WTC11 (cell line): ENCODE data around the gene PSMD1. TPM values are rescaled to one million over a fixed set of nuclear protein-coding genes. Genes with fewer than 3 reads are reported as not detected.
"Not testable (repeated sequence)": the region's sequence is repeated elsewhere in the genome, so short reads cannot be mapped to it uniquely, and the experiment has no call there.

Experiments used
- ATAC-seq: fragments of 200-7000 bp; cut with Tn5 transposase; 2 replicates; pipeline ENCODE4 v1.10.0; 2021; ENCODE audit warnings: mild to moderate bottlenecking, moderate library complexity
- CTCF ChIA-PET: fragments of 300-600 bp; sonication (Branson Sonifier 250); formaldehyde crosslinking; loops from one replicate; lab custom pipeline; 2021; ENCODE audit warnings: antibody characterized with exemption; lab: Charles Lee
- POLR2A ChIA-PET: fragments of 350-600 bp; sonication (Branson Sonifier 250); formaldehyde crosslinking; loops from one replicate; lab custom pipeline; 2021; ENCODE audit warnings: antibody characterized with exemption; lab: Charles Lee
- DNase-seq: peaks from one replicate; pipeline ENCODE4 v3.0.0; 2021; ENCODE audit warnings: low spot score
- H3K27ac Mint-ChIP-seq: 2 replicates; pipeline ENCODE4 v1.8.0; 2021; ENCODE audit warnings: mixed read lengths
- H3K27me3 Mint-ChIP-seq: 2 replicates; pipeline ENCODE4 v1.8.0; 2021; ENCODE audit warnings: low read depth, mild to moderate bottlenecking, moderate library complexity, mixed read lengths
- H3K36me3 Mint-ChIP-seq: 2 replicates; pipeline ENCODE4 v1.8.0; 2021; ENCODE audit warnings: mixed read lengths
- H3K4me1 Mint-ChIP-seq: 2 replicates; pipeline ENCODE4 v1.8.0; 2022; ENCODE audit warnings: mixed read lengths
- H3K4me3 Mint-ChIP-seq: 2 replicates; pipeline ENCODE4 v1.8.0; 2021; ENCODE audit warnings: mild to moderate bottlenecking, moderate library complexity, mixed read lengths
- H3K9me3 Mint-ChIP-seq: 2 replicates; pipeline ENCODE4 v1.8.0; 2021; ENCODE audit warnings: mixed read lengths
- FOXJ3 ChIP-seq: sonication (generic); formaldehyde crosslinking; IDR thresholded peaks from 2 replicates; pipeline ENCODE4 v1.9.0; 2021; ENCODE audit warnings: missing genetic modification reagents, mild to moderate bottlenecking, borderline replicate concordance
- GABPB1 ChIP-seq: sonication (generic); formaldehyde crosslinking; IDR thresholded peaks from 2 replicates; pipeline ENCODE4 v1.8.1; 2023; ENCODE audit warnings: mild to moderate bottlenecking, missing genetic modification reagents
- HMGA2 ChIP-seq: fragments of 250-450 bp; sonication (Bioruptor Pico); IDR thresholded peaks from 2 replicates; pipeline ENCODE4 v1.4.0; 2021; ENCODE audit warnings: mild to moderate bottlenecking, moderate library complexity
- PRRX2 ChIP-seq: fragments of 250-450 bp; sonication (Bioruptor Pico); IDR thresholded peaks from 2 replicates; pipeline ENCODE4 v1.8.0; 2021; ENCODE audit warnings: mild to moderate bottlenecking
- SMAD4 ChIP-seq: sonication (generic); formaldehyde crosslinking; IDR thresholded peaks from 2 replicates; pipeline ENCODE4 v1.8.0; 2022; ENCODE audit warnings: mild to moderate bottlenecking, missing genetic modification reagents
- TP53 ChIP-seq: sonication (generic); formaldehyde crosslinking; IDR thresholded peaks from 2 replicates; pipeline ENCODE4 v1.8.1; 2023; ENCODE audit warnings: mild to moderate bottlenecking, missing genetic modification reagents
- ZNF121 ChIP-seq: sonication (generic); formaldehyde crosslinking; IDR thresholded peaks from 2 replicates; pipeline ENCODE4 v1.8.0; 2023; ENCODE audit warnings: missing genetic modification reagents
- total RNA-seq: library from RNA; stranded (reverse); gene quantifications from 3 replicates; pipeline ENCODE4 v1.2.3, GENCODE V29; 2021
- TF ChIP-seq, protein P1 (sequence below): sonication (generic); formaldehyde crosslinking; IDR thresholded peaks from 2 replicates; pipeline ENCODE4 v1.8.1; 2023; ENCODE audit warnings: mild to moderate bottlenecking, missing genetic modification reagents, borderline replicate concordance
- TF ChIP-seq, protein P2 (sequence below): sonication (generic); formaldehyde crosslinking; IDR thresholded peaks from 2 replicates; pipeline ENCODE4 v1.8.1; 2022; ENCODE audit warnings: mild to moderate bottlenecking, moderate library complexity, missing genetic modification reagents
- TF ChIP-seq, protein P3 (sequence below): sonication (generic); formaldehyde crosslinking; IDR thresholded peaks from 2 replicates; pipeline ENCODE4 v1.8.0; 2022; ENCODE audit warnings: mild to moderate bottlenecking, missing genetic modification reagents

Gene PSMD1
- total RNA-seq, 1 experiment from 2014 or later = 163 TPM

DNA sequence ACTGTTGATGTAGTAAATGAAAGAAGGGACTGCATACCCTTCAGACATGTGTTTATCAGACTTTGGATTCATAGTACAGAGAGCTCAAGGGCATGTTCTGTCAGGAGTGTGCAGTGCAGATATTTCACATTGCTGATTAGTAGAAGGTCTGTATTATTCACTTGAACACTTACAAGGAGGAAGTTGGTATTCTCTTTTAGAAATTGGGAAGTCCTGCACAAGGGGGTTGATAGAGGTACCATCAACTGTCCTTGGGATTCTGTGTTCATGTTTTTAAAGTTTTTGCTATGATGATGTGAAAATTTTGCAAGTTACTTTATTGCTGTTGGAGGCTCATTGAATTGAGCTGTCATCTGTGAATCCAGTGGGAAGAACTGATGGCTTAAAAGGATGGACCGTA lies 6.7 kb downstream of the PSMD1 start:
- Mint-ChIP-seq H3K27ac (no peak overlapping the region), H3K27me3 (no peaks in the 10 kb centered on the region), H3K9me3 (no peaks in the 10 kb centered on the region), H3K4me1 (peaks cover 6% of the 10 kb centered on the region), H3K4me3 (no peak overlapping the region), H3K36me3 (peaks cover 67% of the 10 kb centered on the region)
- no peak for DNase-seq
- TF ChIP-seq TP53 (CRISPR knock-in tag) = no peak
- TF ChIP-seq SMAD4 = no peak
- TF ChIP-seq, protein P1, sequence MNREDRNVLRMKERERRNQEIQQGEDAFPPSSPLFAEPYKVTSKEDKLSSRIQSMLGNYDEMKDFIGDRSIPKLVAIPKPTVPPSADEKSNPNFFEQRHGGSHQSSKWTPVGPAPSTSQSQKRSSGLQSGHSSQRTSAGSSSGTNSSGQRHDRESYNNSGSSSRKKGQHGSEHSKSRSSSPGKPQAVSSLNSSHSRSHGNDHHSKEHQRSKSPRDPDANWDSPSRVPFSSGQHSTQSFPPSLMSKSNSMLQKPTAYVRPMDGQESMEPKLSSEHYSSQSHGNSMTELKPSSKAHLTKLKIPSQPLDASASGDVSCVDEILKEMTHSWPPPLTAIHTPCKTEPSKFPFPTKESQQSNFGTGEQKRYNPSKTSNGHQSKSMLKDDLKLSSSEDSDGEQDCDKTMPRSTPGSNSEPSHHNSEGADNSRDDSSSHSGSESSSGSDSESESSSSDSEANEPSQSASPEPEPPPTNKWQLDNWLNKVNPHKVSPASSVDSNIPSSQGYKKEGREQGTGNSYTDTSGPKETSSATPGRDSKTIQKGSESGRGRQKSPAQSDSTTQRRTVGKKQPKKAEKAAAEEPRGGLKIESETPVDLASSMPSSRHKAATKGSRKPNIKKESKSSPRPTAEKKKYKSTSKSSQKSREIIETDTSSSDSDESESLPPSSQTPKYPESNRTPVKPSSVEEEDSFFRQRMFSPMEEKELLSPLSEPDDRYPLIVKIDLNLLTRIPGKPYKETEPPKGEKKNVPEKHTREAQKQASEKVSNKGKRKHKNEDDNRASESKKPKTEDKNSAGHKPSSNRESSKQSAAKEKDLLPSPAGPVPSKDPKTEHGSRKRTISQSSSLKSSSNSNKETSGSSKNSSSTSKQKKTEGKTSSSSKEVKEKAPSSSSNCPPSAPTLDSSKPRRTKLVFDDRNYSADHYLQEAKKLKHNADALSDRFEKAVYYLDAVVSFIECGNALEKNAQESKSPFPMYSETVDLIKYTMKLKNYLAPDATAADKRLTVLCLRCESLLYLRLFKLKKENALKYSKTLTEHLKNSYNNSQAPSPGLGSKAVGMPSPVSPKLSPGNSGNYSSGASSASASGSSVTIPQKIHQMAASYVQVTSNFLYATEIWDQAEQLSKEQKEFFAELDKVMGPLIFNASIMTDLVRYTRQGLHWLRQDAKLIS (CRISPR knock-in tag) = no peak
- TF ChIP-seq, protein P2, sequence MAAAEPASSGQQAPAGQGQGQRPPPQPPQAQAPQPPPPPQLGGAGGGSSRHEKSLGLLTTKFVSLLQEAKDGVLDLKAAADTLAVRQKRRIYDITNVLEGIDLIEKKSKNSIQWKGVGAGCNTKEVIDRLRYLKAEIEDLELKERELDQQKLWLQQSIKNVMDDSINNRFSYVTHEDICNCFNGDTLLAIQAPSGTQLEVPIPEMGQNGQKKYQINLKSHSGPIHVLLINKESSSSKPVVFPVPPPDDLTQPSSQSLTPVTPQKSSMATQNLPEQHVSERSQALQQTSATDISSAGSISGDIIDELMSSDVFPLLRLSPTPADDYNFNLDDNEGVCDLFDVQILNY = no peak
- TF ChIP-seq, protein P3, sequence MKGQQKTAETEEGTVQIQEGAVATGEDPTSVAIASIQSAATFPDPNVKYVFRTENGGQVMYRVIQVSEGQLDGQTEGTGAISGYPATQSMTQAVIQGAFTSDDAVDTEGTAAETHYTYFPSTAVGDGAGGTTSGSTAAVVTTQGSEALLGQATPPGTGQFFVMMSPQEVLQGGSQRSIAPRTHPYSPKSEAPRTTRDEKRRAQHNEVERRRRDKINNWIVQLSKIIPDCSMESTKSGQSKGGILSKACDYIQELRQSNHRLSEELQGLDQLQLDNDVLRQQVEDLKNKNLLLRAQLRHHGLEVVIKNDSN (CRISPR knock-in tag) = no peak
- TF ChIP-seq PRRX2 (CRISPR knock-in tag) = no peak
- TF ChIP-seq ZNF121 = no peak
- ATAC-seq = no peak
- ChIA-PET CTCF (interaction anchor here (1.4 kb wide), 1 partner anchor 10 kb away, joined by 3 read pairs; no protein-coding TSS in a partner anchor), POLR2A (no interaction called here)

DNA sequence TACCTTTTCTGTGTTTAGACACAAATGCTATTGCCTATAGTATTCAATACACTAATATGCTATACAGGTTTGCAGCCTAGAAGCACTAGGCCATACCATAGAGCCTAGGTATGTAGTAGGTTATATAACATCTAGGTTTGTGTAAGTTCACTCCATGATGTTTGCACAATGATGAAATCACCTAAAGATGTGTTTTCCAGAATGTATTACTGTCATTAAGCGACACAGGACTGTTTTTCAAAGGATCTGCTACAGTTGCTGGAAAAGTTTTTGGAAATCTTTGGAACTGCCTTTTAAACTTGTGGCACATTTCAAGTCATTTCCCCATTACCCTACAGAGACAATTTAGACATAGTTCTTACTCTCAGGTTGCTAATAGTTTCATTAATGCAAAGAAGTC lies 9.3 kb downstream of the PSMD1 start:
- DNase-seq (no peak), ATAC-seq (no peak)
- POLR2A ChIA-PET = no interaction called here
- peaks cover 79% of the 10 kb centered on the region for H3K36me3 Mint-ChIP-seq
- TF ChIP-seq FOXJ3 (CRISPR knock-in tag) = no peak
- peak; percentile 91 for TF ChIP-seq GABPB1 (CRISPR knock-in tag)
- TF ChIP-seq, all 79 proteins: peak for 1
- H3K27me3 Mint-ChIP-seq = no peaks in the 10 kb centered on the region
- H3K4me3 Mint-ChIP-seq = no peak overlapping the region
- H3K4me1 Mint-ChIP-seq = no peaks in the 10 kb centered on the region
- CTCF ChIA-PET = no interaction called here
- no peaks in the 10 kb centered on the region for H3K9me3 Mint-ChIP-seq
- H3K27ac Mint-ChIP-seq = no peak overlapping the region

DNA sequence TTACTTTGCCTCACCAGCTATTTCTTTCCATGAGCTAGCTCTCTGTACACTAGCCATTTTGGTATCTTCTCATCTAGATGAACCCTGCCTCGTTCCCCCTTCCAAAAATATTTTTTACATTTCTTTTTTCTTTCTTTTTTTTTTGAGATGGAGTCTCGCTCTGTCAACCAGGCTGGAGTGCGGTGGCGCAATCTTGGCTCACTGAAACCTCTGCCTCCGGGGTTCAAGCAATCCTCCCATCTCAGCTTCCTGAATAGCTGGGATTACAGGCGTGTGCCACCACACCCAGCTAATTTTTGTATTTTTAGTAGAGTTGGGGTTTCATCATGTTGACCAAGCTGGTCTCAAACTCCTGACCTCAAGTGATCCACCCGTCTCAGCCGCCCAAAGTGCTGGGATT lies 10.9 kb downstream of the PSMD1 start:
- ATAC-seq, DNase-seq, H3K27ac Mint-ChIP-seq, POLR2A ChIA-PET, H3K9me3 Mint-ChIP-seq, H3K27me3 Mint-ChIP-seq, H3K4me3 Mint-ChIP-seq, H3K4me1 Mint-ChIP-seq: not testable (repeated sequence)
- peaks cover 75% of the 10 kb centered on the region for H3K36me3 Mint-ChIP-seq
- CTCF ChIA-PET = interaction anchor here (0.6 to 1.4 kb wide), 3 partner anchors 14 to 611 kb away, joined by 3 to 6 read pairs (median 4); no protein-coding TSS in a partner anchor

DNA sequence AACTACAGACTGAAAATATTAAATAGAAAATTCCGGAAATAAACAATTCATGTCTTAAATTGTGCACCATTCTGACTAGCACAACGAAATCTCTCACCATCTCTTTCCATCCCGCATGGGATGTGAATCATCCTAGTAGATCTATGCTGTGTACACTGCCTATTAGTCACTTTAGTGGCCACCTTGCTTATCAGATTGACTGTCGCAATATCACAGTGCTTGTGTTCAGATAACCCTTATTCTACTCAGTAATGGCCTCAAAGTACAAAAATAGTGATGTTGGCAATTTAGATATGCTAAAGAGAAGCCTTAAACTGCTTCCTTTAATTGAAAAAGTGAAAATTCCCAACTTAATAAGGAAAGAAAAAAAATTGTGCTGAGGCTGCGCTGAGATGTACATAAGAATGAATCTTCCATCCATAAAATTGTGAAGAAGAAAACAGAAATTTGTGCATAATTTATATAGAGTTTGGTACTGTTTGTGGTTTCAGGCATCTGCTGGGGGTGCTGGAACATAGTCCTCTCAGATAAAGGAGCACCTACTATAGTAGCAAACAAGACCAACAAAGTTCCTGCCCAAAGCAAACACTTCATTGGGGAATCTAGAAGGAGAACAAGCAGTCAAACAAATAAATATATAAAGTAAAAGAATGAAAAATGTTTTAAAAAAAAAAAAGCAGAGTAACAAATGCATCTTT lies 12.0 kb downstream of the PSMD1 start:
- H3K27ac Mint-ChIP-seq = no peak overlapping the region
- no peaks in the 10 kb centered on the region for H3K4me1 Mint-ChIP-seq
- no peak for DNase-seq
- TF ChIP-seq GABPB1 (CRISPR knock-in tag) (peak; percentile 64; the same call in 1 of the 2 replicates), HMGA2 (CRISPR knock-in tag) (no peak)
- TF ChIP-seq, all 79 proteins: peak for 1
- Mint-ChIP-seq H3K27me3 (no peaks in the 10 kb centered on the region), H3K36me3 (peaks cover 71% of the 10 kb centered on the region), H3K4me3 (no peak overlapping the region), H3K9me3 (no peaks in the 10 kb centered on the region)
- ChIA-PET POLR2A (no interaction called here), CTCF (no interaction called here)
- no peak for ATAC-seq
